Esophagus muscularis mucosa (tissue), 3 donors: Measurements from ENCODE around the gene ARRDC2.

Source experiments
- POLR2A ChIP-seq: fragments of 450-650 bp; IDR thresholded peaks from one replicate; pipeline ENCODE4 v1.6.1; 2017; ENCODE audit warnings: antibody characterized with exemption, moderate library complexity, mild to moderate bottlenecking, low read depth
- TF ChIP-seq, protein P1 (sequence below), 3 experiments: fragments of 200-600 bp in 2 of 3; fragments of 450-650 bp in 1 of 3; sonication (generic) in 2 of 3; IDR thresholded peaks; one replicate each; pipeline ENCODE4 v1.5.1; 2017 to 2019; ENCODE audit warnings: antibody characterized with exemption in 3 of 3, mild to moderate bottlenecking in 2 of 3, moderate library complexity in 1 of 3

DNA sequence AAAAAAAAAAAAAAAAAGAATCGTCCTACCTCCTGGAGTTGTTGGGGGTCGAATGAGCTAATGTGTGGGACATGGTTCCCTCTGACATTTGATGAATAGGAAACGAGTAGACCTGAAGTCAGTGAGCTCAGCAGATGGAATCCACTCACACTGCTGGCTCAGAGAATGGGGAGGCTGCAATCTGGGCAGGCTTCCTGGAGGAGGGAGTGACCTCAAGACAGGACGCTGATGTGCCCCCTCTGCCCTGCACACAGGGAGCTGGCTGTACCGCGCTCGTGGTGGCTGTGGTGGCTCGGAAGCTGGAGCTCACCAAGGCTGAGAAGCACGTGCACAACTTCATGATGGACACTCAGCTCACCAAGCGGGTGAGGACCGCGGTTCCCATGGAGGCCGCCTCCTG, 19.8 kb upstream of the ARRDC2 start:
- TF ChIP-seq, protein P1, sequence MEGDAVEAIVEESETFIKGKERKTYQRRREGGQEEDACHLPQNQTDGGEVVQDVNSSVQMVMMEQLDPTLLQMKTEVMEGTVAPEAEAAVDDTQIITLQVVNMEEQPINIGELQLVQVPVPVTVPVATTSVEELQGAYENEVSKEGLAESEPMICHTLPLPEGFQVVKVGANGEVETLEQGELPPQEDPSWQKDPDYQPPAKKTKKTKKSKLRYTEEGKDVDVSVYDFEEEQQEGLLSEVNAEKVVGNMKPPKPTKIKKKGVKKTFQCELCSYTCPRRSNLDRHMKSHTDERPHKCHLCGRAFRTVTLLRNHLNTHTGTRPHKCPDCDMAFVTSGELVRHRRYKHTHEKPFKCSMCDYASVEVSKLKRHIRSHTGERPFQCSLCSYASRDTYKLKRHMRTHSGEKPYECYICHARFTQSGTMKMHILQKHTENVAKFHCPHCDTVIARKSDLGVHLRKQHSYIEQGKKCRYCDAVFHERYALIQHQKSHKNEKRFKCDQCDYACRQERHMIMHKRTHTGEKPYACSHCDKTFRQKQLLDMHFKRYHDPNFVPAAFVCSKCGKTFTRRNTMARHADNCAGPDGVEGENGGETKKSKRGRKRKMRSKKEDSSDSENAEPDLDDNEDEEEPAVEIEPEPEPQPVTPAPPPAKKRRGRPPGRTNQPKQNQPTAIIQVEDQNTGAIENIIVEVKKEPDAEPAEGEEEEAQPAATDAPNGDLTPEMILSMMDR (IDR thresholded peaks at IDR 0.05): no peak
- TF ChIP-seq POLR2A: no peak
